ENCODE results near the gene MAMDC2. TPM values are rescaled to one million over a fixed set of nuclear protein-coding genes. Genes with fewer than 3 reads are reported as not detected.

The MAMDC2 gene
- total and polyA plus RNA-seq, 9 donors = 24.6 to 96.6 (median 69.5) TPM

GRCh38 chr9:70080481-70081119 lies 37.0 kb downstream of the MAMDC2 start:
- Histone ChIP-seq H3K27ac (peak overlapping the region; percentile 1), H3K4me1 (ENCODE audit: insufficient read depth) (peaks cover 32% of the 10 kb centered on the region), H3K36me3 (no peaks in the 10 kb centered on the region), H3K27me3 (no peaks in the 10 kb centered on the region), H3K9me3 (no peaks in the 10 kb centered on the region), H3K4me3 (no peak overlapping the region)
- DNase-seq = peak in 3 of 5 donors; percentile 26 to 64 (median 36)
- intact Hi-C loops (cut with DNase I) = loop anchor here in 1 of 4 donors (1.0 kb wide), 1 partner anchor 21 kb away; no protein-coding TSS in a partner anchor
- TF ChIP-seq EP300 (IDR thresholded peaks at IDR 0.05) (no peak), CTCF (IDR thresholded peaks at IDR 0.05) (no peak), POLR2A (IDR thresholded peaks at IDR 0.05) (no peak)
- 15 to 29% (median 16%) methylated on average over 5 of the region's 5 CpGs for whole genome bisulfite sequencing, 3 donors

- Histone ChIP-seq H3K27ac (peak overlapping the region; percentile 1), H3K4me1 (ENCODE audit: insufficient read depth) (peaks cover 27% of the 10 kb centered on the region), H3K4me3 (no peak overlapping the region), H3K36me3 (no peaks in the 10 kb centered on the region), H3K9me3 (no peaks in the 10 kb centered on the region), H3K27me3 (no peaks in the 10 kb centered on the region)
- intact Hi-C loops (cut with DNase I) = no loop called here
- DNase-seq = no peak
- no peak for TF ChIP-seq CTCF (IDR thresholded peaks at IDR 0.05)
- no peak for TF ChIP-seq EP300 (IDR thresholded peaks at IDR 0.05)
- TF ChIP-seq POLR2A (IDR thresholded peaks at IDR 0.05) = no peak
- 19 to 57% (median 33%) methylated on average over 1 of the region's 1 CpG for WGBS, 3 donors
Observed at GRCh38 chr9:70081120-70081495, 37.5 kb downstream of the MAMDC2 start.

- WGBS, 3 donors = 3 to 9% (median 7%) methylated on average over 1 of the region's 1 CpG
- H3K4me1 ChIP-seq (ENCODE audit: insufficient read depth) = peaks cover 21% of the 10 kb centered on the region
- intact Hi-C loops (cut with DNase I) = no loop called here
Observed at GRCh38 chr9:70083429-70083828, 39.8 kb downstream of the MAMDC2 start.

GRCh38 chr9:70085241-70085640 lies 41.6 kb downstream of the MAMDC2 start:
- DNase-seq = no peak
- Histone ChIP-seq H3K27ac (no peak overlapping the region), H3K4me3 (no peak overlapping the region), H3K36me3 (no peaks in the 10 kb centered on the region), H3K9me3 (no peaks in the 10 kb centered on the region), H3K4me1 (ENCODE audit: insufficient read depth) (peaks cover 12% of the 10 kb centered on the region), H3K27me3 (no peaks in the 10 kb centered on the region)
- no peak for TF ChIP-seq CTCF (IDR thresholded peaks at IDR 0.05)
- no peak for TF ChIP-seq POLR2A (IDR thresholded peaks at IDR 0.05)
- no peak for TF ChIP-seq EP300 (IDR thresholded peaks at IDR 0.05)
- WGBS, 3 donors = 71 to 83% (median 80%) methylated on average over 4 of the region's 4 CpGs
- intact Hi-C loops (cut with DNase I) = no loop called here

More at GRCh38 chr9:70083429-70083828, 39.8 kb downstream of the MAMDC2 start:
- Histone ChIP-seq H3K27me3 (no peaks in the 10 kb centered on the region), H3K36me3 (no peaks in the 10 kb centered on the region), H3K4me3 (no peak overlapping the region), H3K9me3 (no peaks in the 10 kb centered on the region), H3K27ac (peak overlapping the region in 1 of 2 donors; percentile 16)
- DNase-seq = peak in 2 of 5 donors; percentile 51 to 53
- TF ChIP-seq CTCF (IDR thresholded peaks at IDR 0.05) (no peak), POLR2A (IDR thresholded peaks at IDR 0.05) (no peak), EP300 (IDR thresholded peaks at IDR 0.05) (no peak)

Data from ovary (tissue), 9 donors.